Measurements from ENCODE around the gene ANXA2R.
"Not testable (repeated sequence)": the region's sequence is repeated elsewhere in the genome, so short reads cannot be mapped to it uniquely, and the experiment has no call there.

ANXA2R gene, protein sequence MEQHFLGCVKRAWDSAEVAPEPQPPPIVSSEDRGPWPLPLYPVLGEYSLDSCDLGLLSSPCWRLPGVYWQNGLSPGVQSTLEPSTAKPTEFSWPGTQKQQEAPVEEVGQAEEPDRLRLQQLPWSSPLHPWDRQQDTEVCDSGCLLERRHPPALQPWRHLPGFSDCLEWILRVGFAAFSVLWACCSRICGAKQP

DNA sequence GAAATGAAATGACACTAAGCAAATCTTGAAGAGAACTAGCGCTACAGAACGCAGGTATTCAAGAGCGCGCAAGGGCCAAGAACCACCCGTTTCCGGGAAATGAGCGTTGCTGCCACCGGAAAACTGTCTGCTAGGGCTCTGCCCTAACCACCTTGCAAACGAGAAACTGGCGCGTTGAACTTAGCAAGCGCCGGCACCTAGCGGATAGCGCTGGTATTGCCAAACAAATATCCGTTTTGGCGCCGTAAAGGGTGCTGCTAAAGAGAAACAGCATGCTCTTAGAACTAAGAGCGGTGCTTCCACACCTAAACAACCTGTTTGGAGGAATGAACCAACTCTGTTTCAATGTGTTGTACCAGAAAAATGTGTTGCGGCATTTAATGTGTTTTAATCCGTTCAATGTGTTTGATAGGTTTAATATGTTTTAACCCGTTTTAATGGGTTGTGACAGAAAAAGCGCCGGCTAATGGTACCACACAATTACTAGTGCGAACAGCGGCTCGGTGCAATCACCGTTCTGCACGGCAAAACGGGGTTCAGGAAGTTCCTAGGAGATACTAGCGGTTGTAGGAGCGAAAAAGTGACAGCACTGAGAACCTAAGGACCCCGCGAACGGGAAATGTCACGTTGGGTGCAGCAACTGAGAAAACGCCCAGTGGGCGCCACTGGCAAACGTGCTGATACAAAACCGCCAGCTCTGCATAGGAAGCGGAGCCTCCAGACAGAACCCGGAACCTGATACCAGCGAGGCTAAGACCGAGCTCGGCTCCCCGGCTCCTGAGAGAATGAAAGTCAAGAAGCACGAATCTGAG is at the start of gene ANXA2R:
Gene ANXA2R, minus strand, starts transcription at position 33 of the 812 bp plus-strand sequence. CDS start 273 bp downstream, outside the sequence.
- DNase-seq, result peak; percentile 97

DNA sequence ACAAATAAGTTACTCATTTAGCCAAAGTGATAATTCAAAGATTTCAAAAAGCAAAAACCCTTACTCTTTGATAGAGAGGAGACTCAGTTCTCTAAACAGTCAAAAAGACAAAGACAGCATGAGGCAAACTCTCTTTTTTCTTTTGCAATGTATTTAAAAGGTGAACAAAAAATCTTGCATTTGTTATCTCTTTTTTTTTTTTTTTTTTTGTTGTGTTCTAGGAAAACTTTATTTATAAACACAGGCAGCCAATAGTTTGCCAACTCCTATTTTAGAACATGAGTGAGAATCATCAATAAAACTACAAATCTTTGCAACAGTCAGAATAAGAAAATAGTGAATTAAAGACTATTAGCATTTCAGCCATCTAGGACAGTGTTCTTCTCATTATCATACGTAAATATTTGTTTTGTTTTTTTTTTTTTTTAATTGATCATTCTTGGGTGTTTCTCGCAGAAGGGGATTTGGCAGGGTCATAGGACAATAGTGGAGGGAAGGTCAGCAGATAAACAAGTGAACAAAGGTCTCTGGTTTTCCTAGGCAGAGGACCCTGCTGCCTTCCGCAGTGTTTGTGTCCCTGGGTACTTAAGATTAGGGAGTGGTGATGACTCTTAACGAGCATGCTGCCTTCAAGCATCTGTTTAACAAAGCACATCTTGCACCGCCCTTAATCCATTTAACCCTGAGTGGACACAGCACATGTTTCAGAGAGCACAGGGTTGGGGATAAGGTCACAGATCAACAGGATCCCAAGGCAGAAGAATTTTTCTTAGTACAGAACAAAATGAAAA is 46.2 kb upstream of the ANXA2R start:
- not testable (repeated sequence) for DNase-seq

DNA sequence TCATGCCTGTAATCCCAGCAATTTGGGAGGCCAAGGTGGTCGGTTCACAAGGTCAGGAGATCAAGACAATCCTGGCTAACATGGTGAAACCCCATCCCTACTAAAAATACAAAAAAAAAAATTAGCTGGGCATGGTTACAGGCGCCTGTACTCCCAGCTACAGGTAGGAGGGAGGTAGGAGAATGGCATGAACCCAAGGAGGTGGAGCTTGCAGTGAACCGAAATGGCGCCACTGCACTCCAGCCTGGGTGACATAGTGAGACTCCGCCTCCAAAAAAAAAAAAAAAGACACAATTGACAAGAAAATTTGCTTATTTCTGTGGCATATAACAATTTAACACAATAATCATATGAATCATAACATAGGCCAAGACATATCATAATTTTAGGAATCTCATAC is 45.3 kb upstream of the ANXA2R start:
- no peak for DNase-seq

DNA sequence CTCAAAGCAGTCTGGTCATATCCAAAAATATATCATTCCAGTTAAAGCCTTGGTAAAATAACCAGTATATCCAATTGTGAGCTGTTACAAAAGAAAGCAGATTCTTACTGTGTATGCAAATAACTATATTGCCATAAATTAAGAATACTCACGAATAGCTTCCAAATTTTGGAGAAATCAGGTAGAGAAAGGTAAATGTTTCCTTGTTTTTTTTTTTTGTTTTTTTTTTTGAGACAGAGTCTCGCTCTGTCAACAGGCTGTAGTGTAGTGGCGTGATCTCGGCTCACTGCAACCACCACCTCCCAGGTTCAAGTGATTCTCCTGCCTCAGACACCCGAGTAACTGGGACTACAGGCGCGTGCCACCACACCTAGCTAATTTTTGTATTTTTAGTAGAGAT is 44.3 kb upstream of the ANXA2R start:
- not testable (repeated sequence) for DNase-seq

DNA sequence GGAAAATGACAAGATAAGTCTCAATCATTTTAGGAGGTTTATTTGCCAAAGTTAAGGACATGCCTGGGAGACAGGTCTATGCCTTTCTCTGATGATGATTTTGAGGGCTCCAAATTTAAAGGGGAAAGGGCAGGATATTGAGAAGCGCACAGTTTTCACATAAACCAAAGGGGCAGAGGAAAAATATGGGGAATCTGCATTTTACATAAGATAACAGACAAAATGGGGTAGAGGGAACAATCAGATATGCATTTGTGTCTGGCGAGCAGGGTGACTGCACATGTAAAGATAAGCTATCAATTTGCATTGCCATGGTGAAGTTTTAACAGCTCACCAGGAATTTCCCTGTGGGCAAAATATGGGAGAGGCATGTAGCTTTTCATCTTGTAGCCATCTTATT is 41.2 kb upstream of the ANXA2R start:
- not testable (repeated sequence) for DNase-seq

DNA sequence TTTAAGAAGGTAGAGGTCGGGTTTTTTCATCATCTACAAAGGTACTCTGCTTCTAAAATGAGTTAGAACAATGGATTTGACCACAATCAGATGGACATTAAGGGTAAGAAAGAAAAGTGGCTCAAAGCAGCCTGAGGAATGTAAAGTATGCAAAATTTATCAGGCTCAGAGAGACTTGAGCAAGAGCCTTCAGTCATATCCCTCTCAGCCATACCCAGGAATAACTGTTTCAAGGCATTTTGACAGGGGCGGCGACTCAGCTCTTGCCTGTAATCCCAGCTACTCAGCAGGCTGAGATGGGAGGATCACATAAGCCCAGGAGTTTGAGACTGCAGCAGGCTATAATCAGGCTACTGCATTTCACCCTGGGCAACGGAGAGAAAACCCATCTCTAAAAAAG is 38.8 kb upstream of the ANXA2R start:
- no peak for DNase-seq

DNA sequence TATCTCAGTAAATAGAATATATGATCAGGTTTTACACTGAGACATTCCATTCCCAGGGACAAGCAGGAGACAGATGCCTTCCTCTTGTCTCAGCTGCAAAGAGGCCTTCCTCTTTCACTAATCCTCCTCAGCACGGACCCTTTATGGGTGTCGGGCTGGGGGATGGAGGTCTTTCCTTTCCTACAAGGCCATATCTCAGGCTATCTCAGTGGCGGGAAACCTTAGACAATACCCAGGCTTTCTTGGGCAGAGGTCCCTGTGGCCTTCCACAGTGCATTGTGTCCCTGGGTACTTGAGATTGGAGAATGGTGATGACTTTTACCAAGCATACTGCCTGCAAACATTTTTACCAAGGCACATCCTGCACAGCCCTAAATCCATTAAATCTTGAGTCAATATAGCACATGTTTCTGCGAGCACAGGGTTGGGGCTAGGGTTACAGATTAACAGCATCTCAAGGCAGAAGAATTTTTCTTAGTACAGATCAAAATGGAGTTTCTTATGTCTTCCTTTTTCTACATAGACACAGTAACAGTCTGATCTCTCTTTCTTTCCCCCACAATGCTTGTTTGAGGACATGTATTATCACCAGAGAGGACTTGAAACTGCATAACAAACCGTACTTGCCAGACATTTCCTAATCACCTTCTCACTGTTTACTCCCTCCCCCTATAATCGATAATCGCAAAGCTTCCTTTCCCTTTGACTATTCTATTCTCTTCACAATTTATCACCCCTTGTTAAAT is 37.5 kb upstream of the ANXA2R start:
- DNase-seq, result not testable (repeated sequence)

DNA sequence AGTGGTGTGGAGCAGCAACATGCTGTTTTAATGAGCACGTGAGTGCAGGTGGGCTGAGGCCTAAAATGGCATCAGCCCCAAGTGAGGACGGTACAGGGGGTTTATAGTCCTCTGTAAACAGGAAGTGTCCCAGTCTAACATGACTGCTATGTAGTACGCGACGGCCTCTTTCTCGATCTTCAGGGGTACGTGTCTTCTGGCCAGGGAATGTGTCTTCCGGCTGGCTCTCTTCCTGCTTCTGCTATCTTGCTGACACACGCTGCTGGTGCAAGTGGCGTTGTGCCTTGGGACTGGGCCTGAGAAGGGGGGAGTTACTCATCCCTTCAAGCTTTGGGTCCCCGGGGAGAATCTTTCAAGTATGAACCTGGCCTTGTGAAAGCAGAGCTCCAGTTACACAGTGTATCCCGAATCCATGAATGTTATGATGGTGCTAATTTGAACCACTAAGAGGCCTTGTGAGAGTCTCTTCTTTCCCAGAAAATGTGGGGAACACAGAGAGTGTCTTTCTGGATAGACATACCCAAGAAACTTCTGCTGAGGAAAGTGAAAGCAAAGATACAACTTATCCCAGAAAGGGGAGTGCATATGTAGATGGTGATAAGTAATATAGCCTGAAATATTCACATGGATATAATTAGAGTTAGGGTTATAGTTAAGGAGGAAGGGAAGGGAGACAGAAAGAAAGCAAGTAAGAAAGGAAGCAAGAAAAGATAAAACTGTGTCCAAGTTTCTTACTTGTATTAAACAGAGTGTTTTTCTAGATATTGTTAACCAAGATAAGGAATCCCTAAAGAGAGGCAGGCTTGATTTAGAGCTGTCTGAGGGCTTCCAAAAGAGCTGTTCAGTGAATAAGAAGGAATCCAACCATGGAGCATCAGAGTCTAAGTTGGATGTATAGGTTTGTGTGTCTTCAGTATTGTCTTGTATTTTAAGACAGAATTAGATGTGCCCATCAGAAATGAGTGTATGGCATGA is 35.5 kb upstream of the ANXA2R start:
- no peak for DNase-seq

DNA sequence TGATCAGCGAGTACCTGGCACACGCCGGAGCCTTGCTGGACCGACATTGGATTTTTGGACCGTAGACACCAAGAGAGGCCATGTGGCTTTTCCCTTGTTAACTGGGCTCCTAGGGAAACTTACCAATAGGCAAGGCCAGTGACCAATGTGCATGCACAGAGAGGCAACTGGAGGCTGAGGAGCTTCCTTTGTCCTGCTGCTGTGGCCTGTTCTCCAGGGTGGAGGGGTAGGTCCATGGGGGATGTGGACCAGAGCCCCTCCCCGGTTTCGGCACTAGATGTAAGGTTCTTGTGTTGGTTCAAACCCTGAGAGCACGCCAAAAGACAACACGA is 34.8 kb upstream of the ANXA2R start:
- DNase-seq, result no peak

DNA sequence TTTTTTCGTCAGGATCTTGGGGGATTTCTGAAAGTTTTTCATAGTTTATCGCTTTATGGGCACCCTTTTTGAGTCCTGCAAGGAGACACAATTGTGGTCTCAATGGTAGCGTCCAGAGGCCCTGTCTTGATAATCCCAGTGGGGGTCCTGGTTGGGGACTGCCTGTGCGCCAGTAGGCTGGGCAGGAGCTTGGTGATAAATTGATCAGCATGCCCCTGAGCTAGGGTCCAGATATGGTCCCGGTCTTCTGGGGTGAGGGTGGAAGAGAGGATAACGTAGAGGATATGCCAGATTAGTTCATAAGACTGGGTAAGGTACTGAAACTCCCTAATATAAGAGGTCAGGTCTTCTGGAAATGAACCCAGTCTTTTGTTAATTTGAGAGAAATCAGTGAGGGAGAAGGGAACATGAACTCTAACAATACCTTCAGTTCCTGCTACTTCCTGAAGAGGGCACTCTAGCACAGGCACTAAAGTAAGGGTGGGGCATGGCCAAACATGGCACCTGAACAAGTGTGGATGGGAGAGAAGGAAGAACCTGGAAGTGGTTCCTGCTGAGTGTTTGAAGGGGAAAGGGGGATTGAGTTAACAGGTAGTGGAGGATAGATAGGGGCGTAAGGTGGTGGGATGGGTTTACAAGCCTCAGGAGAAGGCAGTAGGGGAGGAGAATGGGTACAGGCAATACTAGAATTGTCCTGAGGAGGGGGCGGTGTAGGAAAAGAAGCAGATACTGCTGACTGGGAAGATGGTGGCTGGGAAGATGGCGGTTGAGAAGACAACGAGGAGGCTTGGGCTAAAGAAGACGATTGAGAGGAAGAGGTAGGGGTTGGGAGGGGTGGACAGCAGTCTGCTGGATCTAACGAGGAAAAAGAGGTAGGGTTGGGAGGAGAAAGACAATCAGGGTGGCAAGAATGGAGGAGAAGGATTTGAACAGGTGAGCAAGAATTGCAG is 33.8 kb upstream of the ANXA2R start:
- DNase-seq, result peak; percentile 4

DNA sequence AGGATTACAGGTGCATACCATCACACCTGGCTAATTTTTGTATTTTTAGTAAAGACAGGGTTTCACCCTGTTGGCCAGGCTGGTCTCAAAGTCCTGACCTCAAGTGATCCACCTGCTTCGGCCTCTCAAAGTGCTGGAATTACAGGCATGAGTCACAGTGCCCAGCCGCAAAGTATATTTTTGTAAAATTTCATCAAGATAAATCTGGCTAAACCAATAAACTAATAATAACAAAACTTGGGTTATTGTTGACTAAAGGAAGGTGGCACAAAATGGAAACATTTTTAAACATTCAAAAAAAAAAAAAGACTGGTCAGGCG is 29.2 kb upstream of the ANXA2R start:
- not testable (repeated sequence) for DNase-seq

DNA sequence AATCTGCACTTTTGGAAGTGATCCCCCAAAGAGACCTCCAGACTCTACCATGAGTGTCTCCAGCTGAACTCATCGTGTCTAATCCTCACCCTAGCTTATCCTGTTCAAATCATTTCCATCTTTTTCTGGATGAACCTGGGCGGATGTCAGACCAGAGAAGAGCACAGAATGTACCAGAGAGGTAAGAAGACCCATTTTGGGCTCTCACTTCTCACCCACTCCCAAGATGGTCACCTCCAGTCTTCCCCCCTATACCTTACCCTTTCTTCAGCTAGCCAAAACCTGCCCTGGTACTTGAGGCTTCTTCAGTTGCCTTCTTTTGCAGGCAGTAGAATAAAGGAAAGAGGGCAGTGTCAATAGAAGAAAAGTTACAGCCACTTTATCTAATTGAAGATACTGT is 27.9 kb upstream of the ANXA2R start:
- DNase-seq, result no peak

DNA sequence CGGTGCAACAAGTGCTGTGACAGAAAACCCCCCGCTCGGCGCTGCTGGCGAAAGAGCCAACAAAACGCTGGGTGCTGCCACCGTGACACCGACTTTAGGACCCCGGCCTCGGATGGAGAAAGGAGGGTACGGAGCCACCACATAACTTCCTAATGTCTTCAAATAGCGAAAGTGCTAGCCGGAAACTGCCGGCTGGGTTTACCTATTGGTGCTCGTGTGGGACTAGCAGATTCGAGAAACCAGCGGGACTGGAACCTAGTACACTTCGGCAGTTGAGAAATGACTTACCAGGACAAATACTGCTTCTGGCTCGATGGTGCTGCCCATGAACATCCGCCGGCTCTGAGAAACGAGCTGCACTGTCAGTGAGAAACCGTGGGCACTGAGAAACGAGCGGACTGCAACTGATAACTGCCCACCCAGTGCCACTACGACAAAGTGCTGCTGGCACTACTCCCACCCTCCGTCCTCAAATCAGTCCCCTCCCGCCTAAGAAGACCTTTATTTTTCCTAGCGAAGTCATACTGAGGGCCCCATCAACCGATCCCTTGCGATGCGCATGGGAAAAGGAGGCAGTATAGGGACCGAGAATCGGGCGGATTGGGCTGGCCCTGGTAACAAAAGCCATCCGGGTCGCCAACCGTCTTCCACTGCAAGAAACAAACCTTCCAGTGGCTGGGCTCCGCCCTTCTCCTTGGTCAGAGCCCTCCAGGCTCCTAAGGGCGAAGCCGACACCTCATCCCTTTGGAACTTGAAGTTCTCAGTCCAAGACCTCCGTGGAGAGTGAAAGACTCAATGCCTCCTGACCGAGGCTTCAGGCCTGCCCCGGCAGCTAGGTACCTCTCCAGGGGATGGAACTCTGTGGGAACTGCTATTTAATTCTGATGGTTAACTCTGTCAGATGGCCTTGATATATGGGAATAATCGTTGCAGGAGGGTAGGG is 27.0 kb upstream of the ANXA2R start:
- DNase-seq, result peak; percentile 83

DNA sequence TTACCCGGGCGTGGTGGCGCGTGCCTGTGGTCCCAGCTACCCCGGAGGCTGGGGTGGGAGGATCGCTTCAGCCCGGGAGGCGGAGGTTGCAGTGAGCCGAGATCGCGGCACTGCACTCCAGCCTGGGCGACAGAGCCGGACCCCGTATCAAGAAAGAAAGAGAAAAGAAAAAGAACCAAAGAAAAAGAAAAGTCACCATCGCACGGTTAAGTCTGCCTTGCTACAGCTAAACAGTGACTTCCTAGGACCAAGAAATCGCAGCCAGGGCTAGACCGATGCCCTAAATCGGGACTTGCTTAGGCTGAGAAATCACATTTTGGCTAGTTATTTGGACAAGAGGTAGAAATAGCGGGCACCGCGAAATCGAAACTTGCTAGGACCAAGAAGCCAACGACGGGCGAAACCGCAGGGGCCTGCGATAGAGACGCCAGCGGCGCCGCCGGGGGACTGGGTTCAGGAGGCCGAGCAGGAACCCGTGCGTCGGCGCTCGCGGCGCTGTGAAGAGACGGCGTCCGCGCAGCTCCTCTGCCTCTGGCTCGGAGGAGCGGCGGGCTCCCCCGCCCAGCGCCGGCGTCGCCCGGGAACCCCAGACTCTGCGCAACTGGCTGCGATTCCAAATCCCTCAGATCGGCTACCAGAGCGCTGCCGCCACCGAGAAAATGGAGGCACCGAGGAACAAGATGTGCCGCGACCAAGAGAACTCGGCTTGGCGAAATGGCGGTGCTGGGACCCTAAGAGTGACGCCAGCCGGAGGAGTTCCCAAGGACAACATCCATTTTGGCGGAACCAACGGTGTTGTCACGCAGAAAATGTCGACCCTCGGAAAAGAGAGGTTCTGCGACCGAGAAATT is 26.1 kb upstream of the ANXA2R start:
- peak; percentile 43 for DNase-seq

DNA sequence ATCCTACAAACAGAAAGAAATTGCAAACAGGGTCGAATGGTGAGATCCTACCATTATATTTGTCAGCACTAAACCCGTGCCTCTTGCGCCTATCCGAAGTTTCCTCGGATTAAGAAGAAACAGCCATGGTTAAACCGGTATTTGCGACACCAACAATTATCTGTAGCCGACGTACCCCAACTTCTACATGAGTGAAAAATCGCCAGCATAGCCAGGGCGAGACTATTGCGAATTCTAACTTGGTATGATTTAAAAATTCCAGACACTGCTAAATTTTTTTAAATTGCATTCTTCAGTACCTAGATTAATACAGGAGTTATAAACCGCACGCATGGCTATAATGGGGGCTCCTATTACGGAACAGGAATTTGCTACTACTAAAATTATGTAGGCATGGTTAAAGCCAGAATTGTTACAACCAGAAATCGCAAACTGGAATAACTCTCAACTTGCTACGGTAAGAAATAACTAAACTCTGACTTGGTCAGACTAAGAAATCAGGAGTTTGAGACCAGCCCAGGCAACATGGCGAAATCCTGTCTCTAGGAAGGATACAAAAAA is 25.3 kb upstream of the ANXA2R start:
- no peak for DNase-seq

DNA sequence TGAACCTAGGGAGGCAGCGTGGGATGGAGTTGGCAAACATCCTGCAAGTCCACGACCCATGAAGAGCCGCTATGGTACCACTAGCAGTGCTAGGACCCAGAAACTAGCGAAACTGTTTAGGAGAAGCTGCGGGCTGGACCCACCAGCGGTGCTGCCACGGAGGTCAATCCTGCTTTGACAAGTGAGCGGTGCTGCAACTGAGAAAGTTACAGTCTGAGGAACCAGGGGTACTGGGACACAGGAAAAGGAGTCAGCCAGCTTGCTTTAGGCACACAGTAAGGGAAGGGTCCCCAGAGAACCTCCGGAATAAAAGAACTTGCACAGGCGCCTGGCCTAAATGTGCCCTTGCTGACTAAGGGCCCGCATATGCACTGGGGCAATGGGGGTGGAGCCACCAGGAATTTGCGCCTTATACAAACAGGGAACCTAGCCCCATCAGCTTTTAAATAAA is 23.6 kb upstream of the ANXA2R start:
- no peak for DNase-seq

DNA sequence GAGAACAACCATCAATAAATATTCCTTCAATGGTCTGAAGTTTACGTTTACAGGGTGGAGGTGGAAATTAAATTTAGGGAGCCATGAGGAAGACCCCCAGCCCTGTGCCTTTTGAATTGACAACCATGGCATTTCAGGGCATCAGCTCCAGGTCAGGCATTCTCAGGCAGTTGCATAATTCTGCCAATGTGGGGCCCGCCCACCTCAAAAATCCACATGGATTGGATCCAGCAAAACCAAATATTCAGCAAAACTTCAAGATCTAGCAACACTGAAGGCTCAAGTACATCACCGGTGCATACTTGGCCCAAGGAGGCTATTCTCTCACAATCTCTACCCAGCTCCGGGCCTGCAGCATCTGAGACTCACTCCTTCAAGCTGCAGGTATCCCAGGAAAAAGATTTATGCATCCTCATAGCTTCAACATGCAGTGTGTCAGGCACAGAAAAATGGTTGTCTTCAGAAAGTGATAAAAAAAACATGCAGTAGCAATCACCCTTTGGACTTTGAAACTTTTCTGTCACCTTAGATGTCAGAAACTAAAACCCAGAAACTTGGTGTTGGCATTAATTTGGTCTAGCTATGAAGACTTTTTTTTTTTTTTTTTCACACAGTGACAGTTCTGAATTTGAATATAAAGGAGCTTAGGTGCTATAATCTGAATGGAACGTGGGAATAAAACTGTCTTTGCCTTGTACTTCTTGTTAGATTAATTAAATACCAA is 21.4 kb upstream of the ANXA2R start:
- no peak for DNase-seq

DNA sequence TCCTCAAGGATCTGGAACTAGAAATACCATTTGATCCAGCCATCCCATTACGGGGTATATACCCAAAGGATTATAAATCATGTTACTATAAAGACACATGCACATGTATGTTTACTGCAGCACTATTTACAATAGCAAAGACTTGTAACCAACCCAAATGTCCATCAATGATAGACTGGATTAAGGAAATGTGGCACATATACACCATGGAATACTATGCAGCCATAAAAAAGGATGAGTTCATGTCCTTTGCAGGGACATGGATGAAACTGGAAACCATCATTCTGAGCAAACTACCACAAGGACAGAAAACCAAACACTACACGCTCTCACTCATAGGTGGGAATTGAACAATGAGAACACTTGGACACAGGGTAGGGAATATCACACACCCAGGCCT is 19.9 kb upstream of the ANXA2R start:
- DNase-seq, result not testable (repeated sequence)

Measured in NCI-H1092 (cell line).